GM23248 (cell line): ENCODE measurements around the gene ACSM2A. TPM values are rescaled to one million over a fixed set of nuclear protein-coding genes. Genes with fewer than 3 reads are reported as not detected.
"Not testable (repeated sequence)": the region's sequence is repeated elsewhere in the genome, so short reads cannot be mapped to it uniquely, and the experiment has no call there.

Source experiments
- DNase-seq: peaks from one replicate; pipeline ENCODE4 v3.0.0-alpha.2; 2015
- H2AFZ ChIP-seq: fragments of 200-600 bp; sonication (generic); 2 replicates; pipeline ENCODE4 v1.6.1; 2016; ENCODE audit warnings: antibody characterized with exemption
- H3F3A ChIP-seq: fragments of 200-600 bp; sonication (generic); 2 replicates; pipeline ENCODE4 v1.6.1; 2016; ENCODE audit warnings: mild to moderate bottlenecking, antibody characterized with exemption, mixed run types; ENCODE audit not compliant: insufficient read depth
- H3K27ac ChIP-seq: fragments of 200-600 bp; sonication (generic); 2 replicates; pipeline ENCODE4 v1.5.1; 2016; ENCODE audit warnings: mild to moderate bottlenecking
- H3K27me3 ChIP-seq: fragments of 200-600 bp; sonication (generic); replicated peaks from 2 replicates; pipeline ENCODE4 v1.6.1; 2016; ENCODE audit warnings: mild to moderate bottlenecking; ENCODE audit not compliant: insufficient read depth
- H3K36me3 ChIP-seq: fragments of 200-600 bp; sonication (generic); 2 replicates; pipeline ENCODE4 v1.6.1; 2016; ENCODE audit warnings: low read depth, mild to moderate bottlenecking
- H3K4me1 ChIP-seq: fragments of 200-600 bp; sonication (generic); 2 replicates; pipeline ENCODE4 v1.6.1; 2016; ENCODE audit warnings: mild to moderate bottlenecking; ENCODE audit not compliant: insufficient read depth
- H3K4me2 ChIP-seq: fragments of 200-600 bp; sonication (generic); one replicate; pipeline ENCODE4 v1.6.1; 2016; ENCODE audit warnings: mild to moderate bottlenecking; ENCODE audit not compliant: unreplicated experiment
- H3K4me3 ChIP-seq: fragments of 200-600 bp; sonication (generic); 2 replicates; pipeline ENCODE4 v1.5.1; 2016; ENCODE audit warnings: mild to moderate bottlenecking
- H3K79me2 ChIP-seq: fragments of 200-600 bp; sonication (generic); 2 replicates; pipeline ENCODE4 v1.6.1; 2016; ENCODE audit warnings: mild to moderate bottlenecking; ENCODE audit not compliant: insufficient read depth
- H3K9ac ChIP-seq: fragments of 200-600 bp; sonication (generic); 2 replicates; pipeline ENCODE4 v1.6.1; 2016; ENCODE audit warnings: mild to moderate bottlenecking
- H3K9me2 ChIP-seq: fragments of 200-600 bp; sonication (generic); 2 replicates; pipeline ENCODE4 v1.6.1; 2016; ENCODE audit warnings: mixed run types, mild to moderate bottlenecking, moderate library complexity; ENCODE audit not compliant: insufficient read depth
- H3K9me3 ChIP-seq: fragments of 200-600 bp; sonication (generic); one replicate; pipeline ENCODE4 v1.6.1; 2017; ENCODE audit warnings: low read depth
- H4K20me1 ChIP-seq: fragments of 200-600 bp; sonication (generic); 2 replicates; pipeline ENCODE4 v1.6.0; 2016; ENCODE audit not compliant: insufficient read depth
- EZH2 ChIP-seq: fragments of 200-600 bp; sonication (generic); IDR thresholded peaks from 2 replicates; pipeline ENCODE4 v1.6.1; 2018; ENCODE audit warnings: antibody characterized with exemption, mild to moderate bottlenecking; ENCODE audit not compliant: insufficient read depth, poor library complexity, severe bottlenecking
- EZH2phosphoT487 ChIP-seq: fragments of 200-600 bp; sonication (generic); IDR thresholded peaks from 2 replicates; pipeline ENCODE4 v1.6.1; 2018; ENCODE audit warnings: antibody characterized with exemption, moderate library complexity, mild to moderate bottlenecking, low read depth; ENCODE audit not compliant: insufficient read depth
- WGBS, 2 experiments: methylation state at CpG; one replicate each; pipeline ENCODE4 v1.1.6; 2015 to 2017; ENCODE audit warnings: low lambda C conversion rate in 2 of 2, low coverage in 1 of 2; ENCODE audit errors: missing lambda C conversion rate in 2 of 2; 5-methylcytosine and 5-hydroxymethylcytosine counted together
- in situ Hi-C: fragments of 300-500 bp; cut with MboI; formaldehyde crosslinking; loops from 2 replicates; pipeline ENCODE4 v1.15.0; 2020
- polyA plus RNA-seq: library from polyadenylated mRNA; unstranded; fragments of >200 nt; fragmentation: Nextera tagmentation; extraction: Ambion mirVana; gene quantifications from 2 replicates; pipeline ENCODE4 v1.2.1, GENCODE V29; 2016
- total RNA-seq: library from RNA; depleted of rRNA; stranded (reverse); fragments of >200 nt; shearing (Covaris generic); gene quantifications from 2 replicates; pipeline ENCODE4 v1.2.3, GENCODE V29; 2014

ACSM2A gene
- total and polyA plus RNA-seq, 2 experiments from 2014 or later, result not detected

GRCh38 chr16:20440731-20441130 lies 10.6 kb upstream of the ACSM2A start:
- H4K20me1 ChIP-seq, H2AFZ ChIP-seq, H3K9me3 ChIP-seq, H3K27ac ChIP-seq, H3K36me3 ChIP-seq, H3K9ac ChIP-seq, DNase-seq, H3F3A ChIP-seq, in situ Hi-C loops, H3K4me3 ChIP-seq, H3K9me2 ChIP-seq, H3K27me3 ChIP-seq, H3K4me1 ChIP-seq, H3K79me2 ChIP-seq, H3K4me2 ChIP-seq: not testable (repeated sequence)
- WGBS, 2 experiments, result 0% methylated on average over 1 of the region's 1 CpG

- H3K4me3 ChIP-seq, result no peak overlapping the region
- TF ChIP-seq EZH2, result no peak
- no peak for TF ChIP-seq EZH2phosphoT487
- H3K36me3 ChIP-seq, result no peaks in the 10 kb centered on the region
- H2AFZ ChIP-seq, result no peak overlapping the region
- no peak overlapping the region for H3K4me2 ChIP-seq
- H3K9me2 ChIP-seq, result no peaks in the 10 kb centered on the region
- no peak overlapping the region for H3K27ac ChIP-seq
- H3K9ac ChIP-seq, result no peak overlapping the region
- H4K20me1 ChIP-seq, result no peaks in the 10 kb centered on the region
- in situ Hi-C loops, result no loop called here
- no peaks in the 10 kb centered on the region for H3K4me1 ChIP-seq
- no peaks in the 10 kb centered on the region for H3F3A ChIP-seq
- 2 to 3% methylated on average over 3 of the region's 3 CpGs for WGBS, 2 experiments
- no peaks in the 10 kb centered on the region for H3K79me2 ChIP-seq
- no peak for DNase-seq
- no peaks in the 10 kb centered on the region for H3K27me3 ChIP-seq
- no peaks in the 10 kb centered on the region for H3K9me3 ChIP-seq
These were observed 10.1 kb upstream of the ACSM2A start for GRCh38 chr16:20441191-20441590.

GRCh38 chr16:20441859-20442258 lies 9.5 kb upstream of the ACSM2A start:
- in situ Hi-C loops, result not testable (repeated sequence)
- 36 to 41% methylated on average over 3 to 4 of the region's 4 CpGs for WGBS, 2 experiments

GRCh38 chr16:20446652-20447393 lies 4.5 kb upstream of the ACSM2A start:
- DNase-seq, H2AFZ ChIP-seq, H3K79me2 ChIP-seq, H3K27me3 ChIP-seq, H3K27ac ChIP-seq, H3K4me3 ChIP-seq, H3K4me1 ChIP-seq, in situ Hi-C loops, H3K9ac ChIP-seq, H3K9me2 ChIP-seq, H3K9me3 ChIP-seq, H3K36me3 ChIP-seq, H3K4me2 ChIP-seq, H4K20me1 ChIP-seq, H3F3A ChIP-seq: not testable (repeated sequence)
- WGBS, 2 experiments, result no CpG with 5 or more reads among the region's 3 CpGs

More at GRCh38 chr16:20441859-20442258, 9.5 kb upstream of the ACSM2A start:
- not testable (repeated sequence) for H3K9ac ChIP-seq, DNase-seq, H3K27ac ChIP-seq, H3K9me2 ChIP-seq, H4K20me1 ChIP-seq, H2AFZ ChIP-seq, H3K4me1 ChIP-seq, H3K79me2 ChIP-seq, H3K27me3 ChIP-seq, H3K4me2 ChIP-seq, H3K4me3 ChIP-seq, H3F3A ChIP-seq, H3K36me3 ChIP-seq, H3K9me3 ChIP-seq

- H3K4me2 ChIP-seq, DNase-seq, H3K79me2 ChIP-seq, H3K4me1 ChIP-seq, H3F3A ChIP-seq, H4K20me1 ChIP-seq, in situ Hi-C loops, H3K27ac ChIP-seq, H3K36me3 ChIP-seq, H3K27me3 ChIP-seq, H3K9me3 ChIP-seq, H3K4me3 ChIP-seq, H3K9ac ChIP-seq, H2AFZ ChIP-seq, H3K9me2 ChIP-seq: not testable (repeated sequence)
- 26 to 42% methylated on average over 5 of the region's 5 CpGs for WGBS, 2 experiments
These were observed 2.3 kb downstream of the ACSM2A start for GRCh38 chr16:20453633-20454032.

GRCh38 chr16:20459227-20459626 lies 7.9 kb downstream of the ACSM2A start:
- in situ Hi-C loops, H3K79me2 ChIP-seq, H3K4me2 ChIP-seq, DNase-seq, H3K9me3 ChIP-seq, H3K27me3 ChIP-seq, H3K4me3 ChIP-seq, H3K4me1 ChIP-seq, H3K27ac ChIP-seq, H3K9me2 ChIP-seq, H2AFZ ChIP-seq, H3K36me3 ChIP-seq, H3K9ac ChIP-seq, H4K20me1 ChIP-seq, H3F3A ChIP-seq: not testable (repeated sequence)
- WGBS, 2 experiments, result 36 to 41% methylated on average over 2 of the region's 2 CpGs

- H3K79me2 ChIP-seq, H3K9me3 ChIP-seq, DNase-seq, H3K9ac ChIP-seq, H3K36me3 ChIP-seq, H3K27me3 ChIP-seq, H3K4me3 ChIP-seq, H2AFZ ChIP-seq, H4K20me1 ChIP-seq, H3K4me2 ChIP-seq, H3F3A ChIP-seq, H3K9me2 ChIP-seq, H3K27ac ChIP-seq, H3K4me1 ChIP-seq, in situ Hi-C loops: not testable (repeated sequence)
- 0 to 30% methylated on average over 1 to 3 of the region's 4 CpGs for WGBS, 2 experiments
These were observed 9.0 kb downstream of the ACSM2A start for GRCh38 chr16:20460313-20460712.
